B cell (primary cell): ENCODE measurements around the gene HEG1.

Experiments used
- EZH2 ChIP-seq: IDR thresholded peaks from 2 replicates; pipeline ENCODE4 v1.6.1; 2012; ENCODE audit warnings: borderline replicate concordance, low read depth, mild to moderate bottlenecking, moderate library complexity, low read length; ENCODE audit not compliant: insufficient read depth, poor library complexity, severe bottlenecking
- TF ChIP-seq, protein P1 (sequence below): fragments of 200-600 bp; IDR thresholded peaks from one replicate; pipeline ENCODE4 v1.8.0; 2022; ENCODE audit warnings: antibody characterized with exemption, mild to moderate bottlenecking

DNA sequence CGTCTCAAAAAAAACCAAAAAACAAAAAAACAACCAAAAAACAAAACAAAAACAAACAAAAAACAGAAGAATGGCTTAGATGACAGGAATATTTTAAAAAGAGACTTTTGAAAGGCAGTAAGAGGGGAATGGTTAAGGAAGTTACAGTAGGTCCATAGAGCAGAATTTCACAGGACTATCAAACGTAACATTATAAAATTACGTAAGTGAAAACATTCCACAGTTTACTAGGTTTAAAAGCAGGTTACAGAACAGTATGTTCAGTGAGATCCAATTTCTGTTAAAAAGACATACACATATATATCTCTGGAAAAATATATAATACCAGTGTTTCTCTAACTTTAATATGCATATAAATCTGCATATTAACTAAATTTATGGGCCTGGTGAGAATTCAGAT lies 71.0 kb downstream of the HEG1 start:
- no peak for TF ChIP-seq EZH2
- TF ChIP-seq, protein P1, sequence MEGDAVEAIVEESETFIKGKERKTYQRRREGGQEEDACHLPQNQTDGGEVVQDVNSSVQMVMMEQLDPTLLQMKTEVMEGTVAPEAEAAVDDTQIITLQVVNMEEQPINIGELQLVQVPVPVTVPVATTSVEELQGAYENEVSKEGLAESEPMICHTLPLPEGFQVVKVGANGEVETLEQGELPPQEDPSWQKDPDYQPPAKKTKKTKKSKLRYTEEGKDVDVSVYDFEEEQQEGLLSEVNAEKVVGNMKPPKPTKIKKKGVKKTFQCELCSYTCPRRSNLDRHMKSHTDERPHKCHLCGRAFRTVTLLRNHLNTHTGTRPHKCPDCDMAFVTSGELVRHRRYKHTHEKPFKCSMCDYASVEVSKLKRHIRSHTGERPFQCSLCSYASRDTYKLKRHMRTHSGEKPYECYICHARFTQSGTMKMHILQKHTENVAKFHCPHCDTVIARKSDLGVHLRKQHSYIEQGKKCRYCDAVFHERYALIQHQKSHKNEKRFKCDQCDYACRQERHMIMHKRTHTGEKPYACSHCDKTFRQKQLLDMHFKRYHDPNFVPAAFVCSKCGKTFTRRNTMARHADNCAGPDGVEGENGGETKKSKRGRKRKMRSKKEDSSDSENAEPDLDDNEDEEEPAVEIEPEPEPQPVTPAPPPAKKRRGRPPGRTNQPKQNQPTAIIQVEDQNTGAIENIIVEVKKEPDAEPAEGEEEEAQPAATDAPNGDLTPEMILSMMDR, result no peak
